ENCODE measurements around the gene CADPS2.
"Not testable (repeated sequence)": the region's sequence is repeated elsewhere in the genome, so short reads cannot be mapped to it uniquely, and the experiment has no call there.

CADPS2 gene

GRCh38 chr7:122849957-122850328 lies 36.3 kb downstream of the CADPS2 start:
- DNase-seq (ENCODE audit: low read depth in 2 of 2), result no peak

GRCh38 chr7:122849322-122849956 lies 36.8 kb downstream of the CADPS2 start:
- DNase-seq (ENCODE audit: low read depth in 2 of 2), result no peak

GRCh38 chr7:122847871-122848473 lies 38.3 kb downstream of the CADPS2 start:
- DNase-seq (ENCODE audit: low read depth in 2 of 2), result no peak

- DNase-seq (ENCODE audit: low read depth in 2 of 2), result no peak
Observed at GRCh38 chr7:122846591-122846990, 39.7 kb downstream of the CADPS2 start.

GRCh38 chr7:122845286-122845685 lies 41.0 kb downstream of the CADPS2 start:
- no peak for DNase-seq (ENCODE audit: low read depth in 2 of 2)

- DNase-seq (ENCODE audit: low read depth in 2 of 2), result no peak
Observed at GRCh38 chr7:122844191-122844988, 41.9 kb downstream of the CADPS2 start.

- no peak for DNase-seq (ENCODE audit: low read depth in 2 of 2)
Observed at GRCh38 chr7:122842971-122843370, 43.3 kb downstream of the CADPS2 start.

GRCh38 chr7:122836286-122836685 lies 50.0 kb downstream of the CADPS2 start:
- not testable (repeated sequence) for DNase-seq (ENCODE audit: low read depth in 2 of 2)

- DNase-seq (ENCODE audit: low read depth in 2 of 2), result not testable (repeated sequence)
Observed at GRCh38 chr7:122834571-122834942, 51.7 kb downstream of the CADPS2 start.

- DNase-seq (ENCODE audit: low read depth in 2 of 2), result no peak
Observed at GRCh38 chr7:122833888-122834570, 52.2 kb downstream of the CADPS2 start.

GRCh38 chr7:122831436-122831835 lies 54.8 kb downstream of the CADPS2 start:
- DNase-seq (ENCODE audit: low read depth in 2 of 2), result no peak

GRCh38 chr7:122829962-122830361 lies 56.3 kb downstream of the CADPS2 start:
- no peak for DNase-seq (ENCODE audit: low read depth in 2 of 2)

- DNase-seq (ENCODE audit: low read depth in 2 of 2), result no peak
Observed at GRCh38 chr7:122827763-122828162, 58.5 kb downstream of the CADPS2 start.

- no peak for DNase-seq (ENCODE audit: low read depth in 2 of 2)
Observed at GRCh38 chr7:122813845-122814244, 72.4 kb downstream of the CADPS2 start.

GRCh38 chr7:122803851-122804250 lies 82.4 kb downstream of the CADPS2 start:
- DNase-seq (ENCODE audit: low read depth in 2 of 2), result no peak

GRCh38 chr7:122803323-122803722 lies 82.9 kb downstream of the CADPS2 start:
- DNase-seq (ENCODE audit: low read depth in 2 of 2), result no peak

- no peak for DNase-seq (ENCODE audit: low read depth in 2 of 2)
Observed at GRCh38 chr7:122802301-122802751, 83.9 kb downstream of the CADPS2 start.

- no peak for DNase-seq (ENCODE audit: low read depth in 2 of 2)
Observed at GRCh38 chr7:122791959-122792545, 94.2 kb downstream of the CADPS2 start.

- DNase-seq (ENCODE audit: low read depth in 2 of 2), result no peak
Observed at GRCh38 chr7:122790591-122790990, 95.7 kb downstream of the CADPS2 start.

GRCh38 chr7:122790132-122790531 lies 96.1 kb downstream of the CADPS2 start:
- no peak for DNase-seq (ENCODE audit: low read depth in 2 of 2)

GRCh38 chr7:122789156-122789555 lies 97.1 kb downstream of the CADPS2 start:
- DNase-seq (ENCODE audit: low read depth in 2 of 2), result no peak

Data from stimulated activated CD4-positive, alpha-beta T cell treated with anti-CD3 and anti-CD28 coated beads, Interleukin-12 subunit alpha, Interleukin-12 subunit beta, amount 100 ng/mL, for 24 hours (primary cell).